ENCODE data around the gene TNS3.
A peak's percentile ranks its signal among the peaks of the same experiment; 100 is the strongest.

TNS3 gene

DNA sequence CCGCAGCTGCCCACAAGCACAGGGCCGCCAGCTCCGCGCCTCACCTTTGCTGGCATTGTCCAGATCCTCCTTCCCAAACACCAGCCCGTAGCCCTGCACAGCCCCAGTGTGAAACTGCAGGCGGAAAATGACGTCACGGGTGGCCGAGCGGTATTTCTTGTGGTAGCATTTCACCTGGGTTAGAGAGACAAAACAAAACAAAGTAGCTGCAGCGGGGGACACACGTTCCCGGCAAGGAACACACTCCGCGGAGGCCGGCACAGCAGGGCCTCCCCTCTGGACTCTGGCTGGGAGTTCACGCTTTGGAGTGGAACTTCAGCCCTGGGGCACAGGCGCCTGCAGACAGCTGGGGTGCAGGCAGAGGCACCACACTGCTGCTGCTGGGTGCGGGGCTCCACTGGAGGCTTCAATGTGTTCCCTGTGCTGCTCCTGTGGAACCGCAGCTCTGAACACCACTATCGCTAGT lies 181.1 kb downstream of the TNS3 start:
- DNase-seq = no peak

DNA sequence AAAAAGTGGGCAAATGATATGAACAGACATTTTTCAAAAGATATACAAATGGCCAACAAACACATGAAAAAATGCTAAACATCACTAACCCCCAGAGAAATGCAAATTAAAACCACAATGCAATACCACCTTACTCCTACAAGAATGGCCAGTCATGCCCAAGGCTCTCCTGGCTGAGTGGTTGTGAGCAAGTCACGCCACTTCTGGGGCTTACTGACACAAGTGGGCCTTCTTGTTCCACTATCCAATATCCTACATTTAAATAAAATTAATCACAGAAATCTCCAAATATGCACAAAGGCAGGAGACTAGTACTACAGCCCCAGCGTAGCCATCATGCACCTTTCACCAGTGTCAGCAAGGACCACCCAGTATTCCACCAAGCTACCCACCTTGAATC lies 181.9 kb downstream of the TNS3 start:
- DNase-seq = no peak

DNA sequence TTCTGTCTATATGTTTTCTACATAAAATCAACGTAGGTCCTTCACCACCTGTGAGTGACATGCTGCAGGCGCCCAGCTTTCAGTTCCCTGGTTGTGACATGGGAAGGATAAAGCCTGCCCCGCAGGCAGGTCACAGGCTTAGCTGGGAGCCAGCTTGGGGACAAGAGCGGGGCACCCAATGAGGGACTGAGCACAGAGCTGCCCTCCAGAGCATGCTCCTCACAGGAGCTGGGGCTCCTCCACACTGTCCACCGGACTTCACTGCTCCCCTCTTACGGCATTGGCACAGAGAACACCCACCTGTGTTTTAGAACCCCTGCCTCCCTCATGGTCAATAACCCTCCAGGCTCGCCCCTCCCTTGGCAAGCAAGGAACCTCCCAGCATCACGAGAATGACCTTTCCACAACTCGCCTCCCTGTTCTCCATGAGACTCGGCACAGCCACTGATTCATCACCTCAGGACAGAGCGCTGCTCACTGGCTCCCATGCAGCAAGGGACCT lies 187.1 kb downstream of the TNS3 start:
- DNase-seq = no peak

DNA sequence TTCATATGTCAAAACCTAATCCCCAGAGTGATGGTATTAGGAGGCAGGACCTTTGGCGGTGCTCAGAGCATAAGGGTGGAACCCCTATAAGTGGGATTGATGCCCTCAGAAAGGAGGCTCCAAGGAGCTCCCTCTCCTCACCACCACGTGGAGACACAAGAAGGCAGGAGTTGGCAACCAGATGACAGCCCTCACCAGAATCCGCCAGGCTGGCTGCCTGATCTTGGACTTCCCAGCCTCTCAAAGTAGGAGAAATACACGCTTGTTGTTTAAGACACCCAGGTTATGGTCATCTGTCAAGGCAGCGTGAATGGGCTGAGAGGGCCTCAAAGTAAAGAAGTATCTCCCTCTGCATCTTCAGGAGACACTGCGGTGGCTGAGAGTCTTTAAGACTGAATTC lies 187.7 kb downstream of the TNS3 start:
- DNase-seq = no peak

DNA sequence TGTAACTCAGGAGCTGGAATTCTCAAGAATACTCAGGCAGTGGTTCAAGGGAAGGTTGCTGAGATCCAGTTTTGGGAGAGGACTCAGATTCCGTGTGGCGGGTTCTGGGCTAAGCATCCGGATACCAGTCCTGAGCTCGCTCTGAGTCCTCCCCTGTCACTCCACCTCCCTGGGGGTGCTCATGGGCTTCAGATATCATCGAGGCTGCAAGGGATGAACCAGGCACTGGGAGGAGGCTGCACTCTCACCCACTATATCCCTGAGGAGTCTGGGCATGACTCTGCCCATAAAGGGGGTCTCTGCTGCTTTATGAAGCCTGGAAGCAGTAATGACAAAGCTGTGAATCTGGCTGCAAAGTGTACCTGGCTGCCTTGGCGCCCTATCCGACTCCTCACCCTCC lies 188.5 kb downstream of the TNS3 start:
- no peak for DNase-seq

DNA sequence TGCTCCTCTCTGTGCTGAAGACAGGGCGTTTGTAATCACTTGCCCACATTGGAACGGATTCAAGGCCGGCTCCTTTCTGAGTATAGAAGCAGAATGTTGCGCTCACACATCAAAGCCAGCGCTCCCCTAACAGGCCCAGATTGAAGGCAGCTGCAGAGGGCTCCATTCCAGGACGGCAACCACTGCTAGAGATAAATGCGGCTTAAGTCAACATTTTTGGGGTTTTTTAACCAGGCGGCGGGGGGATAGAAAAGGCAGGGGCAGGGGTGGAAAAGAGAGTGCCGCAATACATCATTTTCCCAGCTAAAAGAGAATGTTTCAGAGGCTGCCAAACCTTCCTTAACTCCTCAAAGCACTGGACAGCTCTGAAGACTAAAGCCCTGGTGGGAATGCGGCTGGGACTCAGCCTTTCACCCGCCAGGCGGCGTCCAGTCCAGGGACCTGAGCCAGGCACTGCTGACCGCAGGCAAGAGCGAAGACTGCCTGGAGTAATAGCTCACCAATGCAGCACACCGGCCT lies 189.6 kb downstream of the TNS3 start:
- DNase-seq = no peak

DNA sequence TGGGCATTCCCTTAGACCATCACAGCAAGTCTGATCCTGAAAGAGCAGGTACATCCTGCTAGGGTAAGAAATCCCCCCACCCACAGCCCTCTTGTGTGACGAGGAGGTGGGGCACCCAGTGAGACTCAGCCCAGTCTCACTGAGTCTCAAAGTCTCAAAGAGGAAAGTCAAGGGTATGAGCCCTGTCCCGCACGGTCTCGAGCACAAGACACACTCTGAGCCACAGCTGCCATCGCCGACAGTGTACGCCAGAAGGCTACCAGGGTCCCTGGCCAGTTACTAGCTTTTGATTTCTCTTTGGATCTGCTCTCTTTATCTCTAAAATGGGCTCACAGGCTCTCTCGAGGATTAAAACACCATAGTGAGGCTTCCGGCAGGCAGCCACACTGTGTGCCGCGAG lies 190.2 kb downstream of the TNS3 start:
- DNase-seq = no peak

DNA sequence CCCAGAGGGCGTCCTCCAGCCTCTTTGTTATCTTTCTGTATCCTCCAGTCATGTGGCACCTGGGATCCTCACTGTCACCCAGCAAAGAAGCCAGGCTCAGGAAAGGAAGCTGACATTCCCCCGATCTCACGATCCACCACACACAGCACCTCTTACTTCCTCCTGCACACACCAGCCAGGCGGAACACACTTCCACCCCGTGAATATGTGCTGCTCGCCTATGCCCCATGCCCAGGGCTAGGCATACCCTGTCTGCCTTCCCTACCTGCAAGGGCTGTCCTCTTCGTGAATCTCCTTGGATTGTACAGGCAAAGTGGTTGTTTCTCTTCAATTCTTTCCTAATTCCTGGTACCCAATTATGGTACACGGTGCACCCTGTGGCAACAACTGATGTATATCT lies 191.0 kb downstream of the TNS3 start:
- DNase-seq = no peak

DNA sequence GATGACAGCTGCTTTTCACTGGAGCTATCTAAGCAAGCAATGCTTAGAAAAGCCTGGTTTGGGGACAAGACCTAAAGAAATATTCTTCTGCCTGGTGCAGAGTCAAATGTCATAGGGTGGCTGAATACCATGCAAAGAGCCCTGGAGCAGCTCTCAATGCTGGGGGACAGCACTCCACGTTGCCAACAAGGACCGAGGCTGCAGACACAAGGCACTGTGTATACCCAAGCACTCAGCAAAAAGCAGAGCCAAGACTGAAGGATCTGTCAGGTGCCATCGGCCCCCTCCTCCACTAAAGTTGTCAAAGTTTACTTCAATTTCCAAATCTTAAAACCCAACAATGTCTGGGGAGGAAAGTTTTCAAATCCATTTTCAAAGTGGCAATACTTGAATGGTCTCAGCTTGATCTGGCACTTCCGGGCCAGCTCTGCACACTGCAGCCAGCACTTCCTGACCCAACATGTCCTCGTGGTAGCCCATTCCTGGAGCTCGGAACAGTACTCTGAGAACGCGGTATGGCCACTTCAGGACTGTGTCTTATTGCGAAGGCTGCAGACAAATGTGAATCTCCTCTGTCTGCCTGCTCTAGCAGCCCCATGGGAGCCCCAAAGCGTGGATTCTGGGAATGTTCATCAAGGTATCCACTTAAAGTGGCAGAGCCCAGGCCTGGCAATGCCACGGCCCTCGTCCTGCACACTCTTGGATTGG lies 191.8 kb downstream of the TNS3 start:
- DNase-seq = no peak

DNA sequence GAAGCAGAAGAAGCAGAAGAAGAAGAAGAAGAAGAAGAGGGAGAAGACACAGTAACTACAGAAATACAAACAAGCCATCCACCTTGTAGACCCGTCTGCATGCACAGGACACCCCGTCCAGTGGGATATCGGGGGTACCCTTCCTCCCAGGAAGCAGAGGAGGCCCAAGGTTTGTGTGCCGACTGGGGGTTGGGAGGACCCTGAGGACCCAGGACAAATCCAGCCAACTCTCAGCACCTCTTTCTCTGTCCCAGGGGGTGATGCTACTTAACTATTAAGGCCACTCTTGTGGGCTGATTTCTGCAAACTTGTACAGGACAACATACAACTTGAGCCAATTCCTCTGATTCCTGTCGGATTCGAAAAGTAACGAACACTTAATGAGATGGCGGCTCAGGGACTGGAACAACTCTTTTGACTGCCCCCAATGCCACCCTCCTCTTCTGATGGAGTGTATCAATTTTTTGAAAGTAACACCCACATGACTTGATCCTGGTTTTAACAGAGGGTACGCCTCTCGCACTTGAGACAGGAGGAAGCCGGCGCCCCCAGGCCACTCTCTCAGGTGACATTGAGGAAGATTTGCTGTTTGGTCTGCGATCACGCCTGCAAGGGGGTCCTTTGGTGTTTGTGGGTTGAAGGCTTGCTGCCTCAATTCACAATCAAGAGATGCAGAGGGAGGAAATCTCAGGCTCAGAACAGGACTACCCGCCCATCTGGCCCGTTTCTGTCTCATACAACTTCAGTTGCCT lies 192.6 kb downstream of the TNS3 start:
- no peak for DNase-seq

DNA sequence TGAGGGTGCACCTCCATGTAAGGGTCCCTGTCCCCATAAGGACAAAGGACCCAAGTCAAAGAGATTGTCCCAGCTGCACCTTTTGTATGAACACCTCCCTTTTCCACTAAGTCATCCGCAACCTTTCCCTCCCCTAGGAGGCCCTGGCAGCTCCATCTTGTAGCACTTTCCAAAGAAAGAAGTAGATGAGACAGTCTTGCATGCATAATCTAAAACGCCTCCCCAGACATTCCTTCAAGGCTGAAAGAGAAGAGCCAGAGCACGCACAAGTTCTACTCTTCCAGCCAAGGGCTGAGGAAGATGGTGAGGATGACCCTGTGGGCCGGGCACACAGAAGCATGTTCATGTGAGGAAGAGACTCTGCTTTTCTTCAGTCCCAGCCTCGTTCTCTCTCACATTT lies 194.4 kb downstream of the TNS3 start:
- DNase-seq = no peak

DNA sequence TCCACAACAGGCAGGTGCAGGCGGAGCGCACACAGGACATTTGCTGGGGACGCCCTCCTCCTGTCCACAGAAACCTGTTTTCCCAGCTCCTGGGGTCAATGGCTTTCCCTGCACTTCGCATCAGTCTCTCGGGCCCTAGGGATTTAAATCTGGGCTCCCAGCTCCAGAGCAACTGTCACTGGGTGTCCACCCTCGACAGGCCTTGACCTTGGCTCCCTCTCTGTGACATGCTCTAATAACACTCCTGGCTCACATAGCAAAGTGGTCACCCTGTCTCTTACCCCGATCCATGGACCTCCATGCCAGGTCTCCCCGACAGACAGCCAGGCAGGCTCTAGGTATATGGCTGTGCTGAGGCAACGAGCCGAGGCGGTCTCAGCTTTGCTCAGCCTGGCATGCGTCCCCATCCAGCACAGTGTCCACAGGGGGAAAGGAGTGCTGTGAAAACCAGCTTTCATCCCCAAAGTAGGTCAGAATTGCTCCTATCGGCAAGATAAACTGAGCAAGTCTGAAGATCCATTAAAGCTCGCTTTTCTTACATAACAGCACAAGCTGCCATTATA lies 195.6 kb downstream of the TNS3 start:
- no peak for DNase-seq

DNA sequence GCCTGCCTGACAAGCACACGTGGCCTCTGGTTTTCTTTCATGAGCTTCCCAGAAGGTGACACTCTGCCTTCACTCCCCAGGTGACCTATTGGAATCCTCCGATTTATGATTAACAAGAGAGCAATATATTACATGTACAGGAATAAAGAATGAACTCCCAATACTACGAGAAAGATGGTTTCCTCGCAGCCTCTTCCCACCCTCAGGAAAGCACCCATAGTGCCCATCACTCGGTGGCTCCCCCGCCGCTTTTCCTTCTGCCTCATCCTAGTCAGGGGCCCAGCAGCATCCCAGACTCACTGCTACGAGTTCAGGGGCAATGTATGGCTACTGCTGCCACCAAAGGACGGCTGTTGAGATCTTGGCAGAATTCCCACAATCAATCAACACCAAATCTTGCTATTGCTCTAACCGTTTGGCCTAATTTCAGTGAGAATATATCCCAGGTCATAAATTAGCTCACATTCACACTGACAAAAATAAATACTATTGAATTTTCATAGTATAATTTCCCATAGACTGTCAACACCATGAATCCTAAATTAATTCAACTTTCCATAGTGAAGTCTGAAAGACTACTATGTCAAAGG lies 196.3 kb downstream of the TNS3 start:
- no peak for DNase-seq

DNA sequence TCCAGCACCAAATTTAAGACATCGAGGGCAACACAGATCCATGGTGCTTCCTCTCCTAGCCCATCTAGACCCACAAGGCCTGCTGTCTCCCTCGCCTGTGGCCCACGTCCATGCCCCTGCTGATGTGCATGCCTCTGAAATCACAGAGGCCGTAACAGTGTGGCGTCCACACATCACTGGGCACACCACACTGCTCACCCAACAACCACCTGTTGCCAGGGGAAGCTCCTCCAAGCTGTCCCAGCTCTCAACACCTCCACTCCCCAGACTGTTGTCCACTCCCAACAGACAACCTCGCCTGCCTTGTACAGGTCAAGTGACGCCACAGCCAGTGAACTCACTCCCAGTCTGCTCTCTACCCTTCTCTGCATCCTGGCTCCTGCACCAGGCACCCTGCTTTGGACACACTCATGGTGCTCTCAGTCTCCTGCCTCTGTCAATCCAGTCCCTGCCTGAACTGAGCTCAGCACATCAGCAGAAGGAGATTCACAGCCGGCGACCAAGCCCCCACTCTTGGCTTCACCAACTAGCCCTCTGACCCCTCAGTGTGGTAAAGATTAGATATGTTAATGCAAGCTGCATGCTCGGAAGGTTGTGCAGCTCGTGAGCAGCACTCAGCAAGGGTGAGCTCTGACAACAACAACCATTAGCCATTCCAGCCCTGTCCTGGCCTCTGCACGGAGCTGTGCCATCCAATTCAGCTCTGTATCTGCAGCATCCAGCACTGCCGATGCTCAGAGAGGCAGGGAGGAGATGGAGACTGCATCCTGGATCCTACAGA lies 197.0 kb downstream of the TNS3 start:
- no peak for DNase-seq

DNA sequence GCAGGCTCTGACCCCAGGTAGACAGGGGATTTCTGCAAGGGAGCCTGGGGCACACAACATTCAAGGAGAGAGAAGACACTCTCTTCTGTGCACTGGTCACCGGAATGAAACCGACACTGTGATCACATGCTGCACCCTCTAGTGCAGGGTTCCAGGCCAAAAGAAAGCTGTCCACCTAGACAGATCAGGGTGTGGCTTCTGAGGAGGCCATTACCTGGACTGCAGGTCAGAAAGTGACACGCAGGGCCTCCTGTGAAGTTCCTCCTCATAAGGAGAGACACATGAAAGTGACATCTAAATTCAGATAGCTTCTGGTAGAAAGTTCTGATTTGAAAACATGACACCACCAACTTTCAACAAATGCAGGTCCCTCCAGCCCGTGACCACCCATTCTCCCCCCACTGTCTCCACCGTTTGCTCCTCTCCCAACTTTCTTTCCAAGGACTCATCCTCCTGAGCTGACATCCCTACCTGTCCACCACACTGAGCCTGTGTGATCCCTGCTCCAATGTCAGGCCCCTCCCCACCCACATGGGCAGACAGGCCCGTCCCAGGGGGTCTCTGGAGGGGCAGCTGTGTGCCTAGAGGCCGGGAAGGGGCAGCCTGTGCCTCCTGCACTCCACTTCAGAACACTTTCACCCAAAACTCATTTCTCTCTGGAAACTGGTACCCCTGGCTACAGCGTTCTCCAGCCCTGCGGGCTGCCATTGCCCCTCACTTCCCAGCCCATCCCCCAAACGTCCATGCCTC lies 198.0 kb downstream of the TNS3 start:
- DNase-seq = no peak

DNA sequence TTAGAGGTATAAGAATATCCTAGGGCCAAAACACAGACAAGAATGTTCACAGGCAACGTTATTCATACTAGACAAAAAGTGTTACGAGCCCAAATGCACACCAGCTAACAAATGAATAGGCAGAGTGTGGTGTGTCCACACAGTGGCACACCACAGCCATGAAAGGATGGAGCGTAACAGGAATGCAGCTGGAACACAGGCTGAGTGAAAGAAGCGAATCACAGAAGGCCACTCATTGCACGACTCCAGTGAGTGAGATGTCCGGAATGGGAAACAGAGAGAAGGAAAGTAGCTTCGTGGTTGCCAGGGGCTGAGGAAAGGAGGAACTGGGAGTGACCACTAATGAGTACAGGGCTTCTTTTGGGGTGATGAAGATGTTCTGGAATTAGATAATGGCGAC lies 198.8 kb downstream of the TNS3 start:
- no peak for DNase-seq

DNA sequence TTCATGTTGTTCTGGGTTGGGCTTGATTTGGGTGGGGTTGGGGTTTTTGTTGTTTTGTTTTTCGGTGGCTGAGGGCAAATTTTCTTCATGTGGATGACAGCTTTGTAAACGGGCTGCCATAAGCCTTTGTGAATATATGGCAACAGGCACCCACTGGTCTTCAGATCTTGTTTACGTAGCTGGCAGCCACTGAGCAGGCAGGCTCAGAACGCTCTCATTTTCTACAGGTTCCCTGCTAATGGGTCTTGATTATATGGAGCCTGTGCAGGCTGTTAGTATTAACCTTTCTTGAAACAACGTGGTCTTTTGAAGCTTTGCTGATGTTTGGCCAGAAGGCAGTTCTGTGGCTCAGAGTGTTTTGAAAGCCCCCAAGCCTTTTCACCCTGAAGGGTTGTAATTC lies 199.7 kb downstream of the TNS3 start:
- DNase-seq = no peak

DNA sequence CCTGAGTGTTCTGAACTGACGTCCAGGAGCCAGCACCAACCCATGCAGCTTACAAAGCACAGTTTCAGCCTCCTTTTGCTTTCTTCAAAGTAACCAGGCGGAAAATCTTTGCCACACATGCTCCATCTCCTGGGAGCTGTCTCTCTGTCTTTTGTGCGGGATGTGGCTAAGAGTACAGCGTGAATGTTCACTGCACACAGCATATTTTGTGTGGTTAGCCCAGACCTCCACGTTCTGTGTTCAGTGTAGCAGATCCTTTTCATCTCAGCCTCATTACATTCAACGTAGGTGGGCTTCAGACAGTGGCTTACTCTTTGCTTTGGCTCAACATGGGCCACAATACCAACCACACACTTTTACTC lies 200.8 kb downstream of the TNS3 start:
- no peak for DNase-seq

DNA sequence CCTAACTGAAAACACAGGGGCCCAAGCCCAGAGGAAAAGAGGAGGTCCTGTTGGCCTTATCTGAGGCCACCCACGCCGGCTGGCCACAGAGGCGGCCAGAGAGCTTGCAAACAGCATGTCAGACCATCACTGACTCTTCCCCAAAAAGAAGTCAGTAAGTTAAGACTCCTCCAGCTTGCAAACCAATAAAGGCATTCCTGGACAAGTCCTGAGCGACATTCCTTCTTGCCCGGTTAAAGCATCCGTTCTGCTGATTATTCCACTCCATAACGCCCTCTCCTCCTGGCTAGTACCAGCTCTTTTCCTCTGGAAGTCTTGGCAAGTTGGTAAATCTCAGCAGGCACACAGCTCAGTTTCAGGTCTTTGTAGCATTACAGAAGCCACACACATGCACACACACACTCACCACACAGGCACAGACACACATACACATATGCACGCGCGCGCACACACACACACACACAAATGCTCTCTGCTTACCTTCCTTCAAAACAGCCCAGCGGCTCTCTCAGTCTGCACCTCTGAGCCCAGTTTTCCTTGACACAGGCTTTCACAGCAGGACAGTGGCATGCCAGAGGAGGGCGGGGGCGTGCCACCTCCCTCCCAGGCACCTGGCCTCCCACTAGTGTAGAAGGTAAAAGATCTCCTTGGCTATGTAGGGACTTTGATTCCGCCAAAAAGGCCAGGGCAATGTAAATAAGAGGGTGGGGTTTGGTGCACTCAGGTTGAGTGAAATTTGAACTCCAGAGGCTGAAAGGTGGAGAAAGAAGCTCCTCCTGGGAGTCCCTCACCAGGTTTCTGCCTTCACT lies 201.4 kb downstream of the TNS3 start:
- peak; percentile 59 for DNase-seq

DNA sequence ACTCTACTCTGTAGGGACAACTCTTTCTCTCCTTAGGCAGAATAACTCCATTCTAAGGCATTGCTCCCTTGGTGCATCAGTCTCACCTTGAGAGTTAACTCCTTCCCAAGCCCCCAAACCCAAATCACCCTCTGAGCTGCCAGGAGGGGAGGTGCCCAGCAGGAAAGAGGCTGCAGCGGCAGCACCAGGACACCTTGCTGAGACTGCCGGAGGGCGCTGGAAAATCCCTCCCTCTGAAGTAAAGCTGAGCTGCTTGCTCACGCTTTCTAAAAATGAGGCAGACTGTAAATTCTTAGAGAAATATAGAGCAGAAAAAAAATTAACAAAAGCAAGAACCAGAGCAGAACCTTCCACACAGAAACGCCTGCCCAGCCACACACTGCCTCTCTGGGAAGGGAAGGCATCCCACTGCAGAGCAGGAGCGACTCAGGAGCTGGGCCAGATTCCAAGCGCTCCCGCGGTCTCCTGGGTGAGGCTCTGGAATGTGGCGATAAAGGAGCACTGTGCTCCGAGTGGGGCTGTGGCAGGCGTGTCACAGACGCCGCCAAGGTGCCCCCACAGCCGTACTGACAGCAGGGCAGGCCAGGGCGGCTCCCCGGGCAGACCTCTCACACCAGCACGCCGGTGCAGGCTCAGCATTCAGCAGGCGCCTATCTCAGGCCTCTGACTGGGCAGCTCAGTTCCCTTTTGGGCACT lies 202.1 kb downstream of the TNS3 start:
- peak; percentile 5 for DNase-seq
